Neural progenitor cell (in vitro differentiated cells): ENCODE results near the gene CAPZB. TPM values are rescaled to one million over a fixed set of nuclear protein-coding genes. Genes with fewer than 3 reads are reported as not detected.

Experiments
- DNase-seq: peaks from one replicate; pipeline ENCODE4 v3.0.0-alpha.2; 2016; ENCODE audit warnings: low spot score
- H2AFZ ChIP-seq: fragments of 200-600 bp; sonication (generic); replicated peaks from 2 replicates; pipeline ENCODE4 v1.6.1; 2016; ENCODE audit warnings: antibody characterized with exemption
- H3F3A ChIP-seq: fragments of 200-600 bp; sonication (generic); 2 replicates; pipeline ENCODE4 v1.6.1; 2016; ENCODE audit warnings: antibody characterized with exemption, low read depth
- H3K27ac ChIP-seq: fragments of 200-600 bp; sonication (generic); 2 replicates; pipeline ENCODE4 v1.5.1; 2016; ENCODE audit warnings: mild to moderate bottlenecking
- H3K27me3 ChIP-seq: fragments of 200-600 bp; sonication (generic); 2 replicates; pipeline ENCODE4 v1.6.1; 2016; ENCODE audit warnings: mild to moderate bottlenecking, moderate library complexity
- H3K36me3 ChIP-seq: fragments of 200-600 bp; sonication (generic); 2 replicates; pipeline ENCODE4 v1.5.1; 2016
- H3K4me1 ChIP-seq: fragments of 200-600 bp; sonication (generic); 2 replicates; pipeline ENCODE4 v1.6.1; 2016; ENCODE audit warnings: mixed run types
- H3K4me2 ChIP-seq: fragments of 200-600 bp; sonication (generic); 2 replicates; pipeline ENCODE4 v1.6.1; 2016
- H3K4me3 ChIP-seq: fragments of 200-600 bp; sonication (generic); 2 replicates; pipeline ENCODE4 v1.5.1; 2016
- H3K79me2 ChIP-seq: fragments of 200-600 bp; sonication (generic); 2 replicates; pipeline ENCODE4 v1.6.1; 2016; ENCODE audit warnings: low read depth
- H3K9ac ChIP-seq: fragments of 200-600 bp; sonication (generic); 2 replicates; pipeline ENCODE4 v1.6.1; 2016
- H3K9me3 ChIP-seq: fragments of 200-600 bp; sonication (generic); 2 replicates; pipeline ENCODE4 v1.5.1; 2016; ENCODE audit warnings: low read depth
- H4K20me1 ChIP-seq: fragments of 200-600 bp; sonication (generic); 2 replicates; pipeline ENCODE4 v1.6.1; 2016; ENCODE audit warnings: low read depth
- H3K27ac Mint-ChIP-seq: 3 replicates; pipeline ENCODE4 v1.8.0; 2021; ENCODE audit warnings: mixed read lengths
- H3K27me3 Mint-ChIP-seq: 2 replicates; pipeline ENCODE4 v1.8.0; 2022; ENCODE audit warnings: low read depth, mild to moderate bottlenecking, inconsistent platforms, moderate library complexity, mixed read lengths; ENCODE audit not compliant: insufficient read depth
- H3K36me3 Mint-ChIP-seq: 3 replicates; pipeline ENCODE4 v1.8.0; 2021; ENCODE audit warnings: mixed read lengths
- H3K4me1 Mint-ChIP-seq: 3 replicates; pipeline ENCODE4 v1.8.0; 2021; ENCODE audit warnings: mixed read lengths
- H3K4me3 Mint-ChIP-seq: 3 replicates; pipeline ENCODE4 v1.8.0; 2021; ENCODE audit warnings: mild to moderate bottlenecking, moderate library complexity, mixed read lengths
- H3K9me3 Mint-ChIP-seq: 3 replicates; pipeline ENCODE4 v1.8.0; 2020; ENCODE audit warnings: mixed read lengths
- CTCF ChIP-seq: fragments of 200-600 bp; sonication (generic); IDR thresholded peaks from 2 replicates; pipeline ENCODE4 v1.5.1; 2017; ENCODE audit warnings: antibody characterized with exemption, mild to moderate bottlenecking
- EZH2 ChIP-seq: fragments of 200-600 bp; sonication (generic); IDR thresholded peaks from 2 replicates; pipeline ENCODE4 v1.6.1; 2017; ENCODE audit warnings: antibody characterized with exemption, mild to moderate bottlenecking, moderate library complexity
- EZH2phosphoT487 ChIP-seq: fragments of 200-600 bp; sonication (generic); IDR thresholded peaks from 2 replicates; pipeline ENCODE4 v1.6.1; 2017; ENCODE audit warnings: antibody characterized with exemption
- total RNA-seq: library from RNA; depleted of rRNA; stranded (reverse); fragments of >200 nt; gene quantifications from 2 replicates; pipeline ENCODE4 v1.2.3, GENCODE V29; 2015; ENCODE audit warnings: low replicate concordance

CAPZB gene
- total RNA-seq, 1 donor from 2014 or later = 134 TPM

- Mint-ChIP-seq H3K27ac (peak overlapping the region; percentile 13), H3K4me3 (no peak overlapping the region), H3K4me1 (peaks cover 26% of the 10 kb centered on the region), H3K27me3 (peaks cover 5% of the 10 kb centered on the region), H3K36me3 (peaks cover 21% of the 10 kb centered on the region), H3K9me3 (no peaks in the 10 kb centered on the region)
- H3K36me3 ChIP-seq = no peaks in the 10 kb centered on the region
- no peak overlapping the region for H2AFZ ChIP-seq
- H4K20me1 ChIP-seq = peaks cover 67% of the 10 kb centered on the region
- peaks cover 40% of the 10 kb centered on the region for H3K4me1 ChIP-seq
- H3K4me2 ChIP-seq = no peak overlapping the region
- no peaks in the 10 kb centered on the region for H3F3A ChIP-seq
- H3K4me3 ChIP-seq = no peak overlapping the region
- no peak for DNase-seq
- TF ChIP-seq EZH2phosphoT487 (no peak), EZH2 (no peak)
- no peaks in the 10 kb centered on the region for H3K9me3 ChIP-seq
- H3K79me2 ChIP-seq = peaks cover 80% of the 10 kb centered on the region
- H3K9ac ChIP-seq = peak overlapping the region; percentile 44
- H3K27ac ChIP-seq = no peak overlapping the region
- H3K27me3 ChIP-seq = no peaks in the 10 kb centered on the region
These were observed 70.7 kb downstream of the CAPZB start for GRCh38 chr1:19414515-19415121.

DNA sequence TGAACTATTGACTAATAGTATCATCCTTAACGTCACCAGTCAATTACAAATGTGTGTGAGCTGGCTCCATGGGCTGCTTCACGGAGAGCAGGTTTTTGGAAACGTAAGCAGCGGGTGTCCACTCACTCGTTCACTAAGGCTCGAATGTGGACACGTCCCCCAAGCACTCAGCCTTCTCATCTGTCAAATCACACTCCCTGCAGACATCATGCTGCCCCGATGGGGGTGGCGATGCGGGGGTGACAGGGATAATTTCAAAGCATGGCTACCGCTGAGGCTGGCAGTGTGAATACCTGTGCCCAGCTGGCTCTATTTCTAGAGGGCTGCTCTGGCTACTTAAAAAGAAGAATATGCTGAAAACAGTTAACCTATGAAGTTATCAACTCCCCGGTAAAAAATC is 71.3 kb downstream of the CAPZB start:
- H3K27ac ChIP-seq = no peak overlapping the region
- H3K27me3 Mint-ChIP-seq = peaks cover 5% of the 10 kb centered on the region
- H3K27ac Mint-ChIP-seq = no peak overlapping the region
- no peaks in the 10 kb centered on the region for H3K9me3 ChIP-seq
- DNase-seq = no peak
- no peak overlapping the region for H3K4me2 ChIP-seq
- TF ChIP-seq EZH2phosphoT487 (no peak), CTCF (no peak), EZH2 (no peak)
- H3K79me2 ChIP-seq = peaks cover 86% of the 10 kb centered on the region
- no peaks in the 10 kb centered on the region for H3F3A ChIP-seq
- H3K4me1 Mint-ChIP-seq = peaks cover 32% of the 10 kb centered on the region
- peaks cover 41% of the 10 kb centered on the region for H3K4me1 ChIP-seq
- H3K36me3 Mint-ChIP-seq = peaks cover 16% of the 10 kb centered on the region
- no peak overlapping the region for H3K4me3 Mint-ChIP-seq
- H3K4me3 ChIP-seq = no peak overlapping the region
- H3K9ac ChIP-seq = peak overlapping the region; percentile 44
- H4K20me1 ChIP-seq = peaks cover 73% of the 10 kb centered on the region
- no peak overlapping the region for H2AFZ ChIP-seq
- H3K36me3 ChIP-seq = no peaks in the 10 kb centered on the region
- no peaks in the 10 kb centered on the region for H3K9me3 Mint-ChIP-seq
- no peaks in the 10 kb centered on the region for H3K27me3 ChIP-seq

- Histone ChIP-seq H3K36me3 (no peaks in the 10 kb centered on the region), H2AFZ (no peak overlapping the region), H3K79me2 (peaks cover 87% of the 10 kb centered on the region), H3K4me1 (peaks cover 50% of the 10 kb centered on the region), H3K27me3 (no peaks in the 10 kb centered on the region), H3K9me3 (no peaks in the 10 kb centered on the region), H4K20me1 (peaks cover 77% of the 10 kb centered on the region), H3K27ac (no peak overlapping the region), H3K4me3 (no peak overlapping the region), H3K4me2 (no peak overlapping the region), H3F3A (peaks cover under 1% of the 10 kb centered on the region), H3K9ac (no peak overlapping the region)
- Mint-ChIP-seq H3K4me1 (peaks cover 41% of the 10 kb centered on the region), H3K36me3 (peaks cover 8% of the 10 kb centered on the region), H3K9me3 (no peaks in the 10 kb centered on the region), H3K27me3 (peaks cover 5% of the 10 kb centered on the region), H3K27ac (no peak overlapping the region), H3K4me3 (no peak overlapping the region)
- no peak for DNase-seq
- TF ChIP-seq EZH2phosphoT487 (no peak), CTCF (no peak), EZH2 (no peak)
These were observed 72.7 kb downstream of the CAPZB start for GRCh38 chr1:19412654-19413053.

- Histone ChIP-seq H3K27ac (no peak overlapping the region), H3F3A (peaks cover 11% of the 10 kb centered on the region), H3K27me3 (no peaks in the 10 kb centered on the region), H4K20me1 (peaks cover 85% of the 10 kb centered on the region), H3K79me2 (peaks cover 91% of the 10 kb centered on the region), H3K4me2 (no peak overlapping the region), H3K4me3 (no peak overlapping the region), H3K9me3 (no peaks in the 10 kb centered on the region), H3K4me1 (peaks cover 60% of the 10 kb centered on the region), H3K9ac (no peak overlapping the region), H2AFZ (no peak overlapping the region), H3K36me3 (no peaks in the 10 kb centered on the region)
- no peak for DNase-seq
- Mint-ChIP-seq H3K4me3 (no peak overlapping the region), H3K9me3 (no peaks in the 10 kb centered on the region), H3K36me3 (peaks cover 5% of the 10 kb centered on the region), H3K27ac (no peak overlapping the region), H3K27me3 (peaks cover 5% of the 10 kb centered on the region), H3K4me1 (peaks cover 48% of the 10 kb centered on the region)
- TF ChIP-seq CTCF = no peak
- TF ChIP-seq EZH2 = no peak
- TF ChIP-seq EZH2phosphoT487 = no peak
These were observed 73.7 kb downstream of the CAPZB start for GRCh38 chr1:19411612-19412011.
